HEK293 (cell line): ENCODE data around the gene CENPB.

Source experiments
- CTCF ChIP-seq: fragments of 450-650 bp; formaldehyde crosslinking; IDR thresholded peaks from 2 replicates; pipeline ENCODE4 v1.5.1; 2016; ENCODE audit warnings: missing biosample characterization, missing genetic modification characterization
- KLF16 ChIP-seq: fragments of 450-650 bp; formaldehyde crosslinking; IDR thresholded peaks from 2 replicates; pipeline ENCODE4 v1.5.1; 2017; ENCODE audit warnings: missing biosample characterization, missing genetic modification characterization
- ZNF184 ChIP-seq: fragments of 450-650 bp; IDR thresholded peaks from 2 replicates; pipeline ENCODE4 v1.5.1; 2018; ENCODE audit warnings: missing biosample characterization, mild to moderate bottlenecking, missing genetic modification characterization
- ZNF274 ChIP-seq, 2 experiments: fragments of 200-500 bp in 1 of 2; fragments of 450-650 bp in 1 of 2; sonication (Bioruptor generic) in 1 of 2; formaldehyde crosslinking in 1 of 2; IDR thresholded peaks; 2 replicates each; pipeline versions ENCODE4 v1.5.1 to v1.6.1; 2014 to 2016; ENCODE audit warnings: borderline replicate concordance in 1 of 2, inconsistent platforms in 1 of 2, low read length in 1 of 2, missing biosample characterization in 1 of 2, missing genetic modification characterization in 1 of 2
- ZNF362 ChIP-seq: fragments of 450-650 bp; formaldehyde crosslinking; IDR thresholded peaks from 2 replicates; pipeline ENCODE4 v1.5.1; 2016; ENCODE audit warnings: missing biosample characterization, missing genetic modification characterization

- no peak for TF ChIP-seq CTCF
- TF ChIP-seq KLF16 = no peak
- no peak for TF ChIP-seq ZNF184
- no peak for TF ChIP-seq ZNF362 (tag by site-specific recombination)
- TF ChIP-seq ZNF274 (IDR thresholded peaks at IDR 0.05; ENCODE audit: low read length) = no peak
- no peak for TF ChIP-seq ZNF274 (tag by site-specific recombination; IDR thresholded peaks at IDR 0.05; ENCODE audit: borderline replicate concordance)
Measured at GRCh38 chr20:3823881-3824280, 37.3 kb upstream of the CENPB start.
